NCI-H2029 treated with DMSO at 0.1 percent for 48 hours (cell line): ENCODE measurements around the gene EYS.

Experiments
- DNase-seq: peaks from one replicate; lab custom pipeline; 2025; lab: John Stamatoyannopoulos, UW

The EYS gene

DNA sequence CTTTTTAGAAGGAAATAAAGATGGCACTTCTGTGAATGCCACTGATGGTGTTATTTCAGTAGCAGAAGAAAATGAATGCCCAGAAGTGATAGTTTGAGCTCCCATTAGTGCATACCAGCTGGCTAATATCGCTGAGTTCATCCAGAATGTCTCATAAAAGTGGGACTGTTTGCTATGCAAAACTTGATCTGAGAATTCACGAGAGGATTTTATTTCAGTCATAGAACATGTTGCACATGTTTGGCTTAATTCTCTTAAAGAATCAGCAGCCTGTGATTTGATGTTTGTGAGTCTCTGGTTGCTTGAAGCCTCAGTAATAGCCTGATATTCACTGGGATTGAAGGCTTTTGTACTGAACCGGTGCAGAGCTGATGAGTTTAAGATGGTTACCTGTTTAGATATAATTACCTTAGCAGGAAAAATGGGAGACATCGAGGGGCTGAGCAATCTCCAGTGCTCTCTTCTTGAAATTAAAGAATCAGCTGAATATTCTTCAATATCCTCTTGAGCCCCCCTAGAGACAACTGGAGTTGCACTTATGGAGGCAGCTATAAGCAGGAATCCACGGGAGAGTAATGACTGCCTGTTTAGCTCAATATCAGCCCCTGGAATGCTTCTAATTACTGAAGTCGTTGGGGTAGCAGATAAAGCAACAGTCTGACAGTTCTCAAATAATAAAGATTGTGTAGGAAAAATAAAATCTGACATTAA is 1115.9 kb downstream of the EYS start:
- DNase-seq: no peak

DNA sequence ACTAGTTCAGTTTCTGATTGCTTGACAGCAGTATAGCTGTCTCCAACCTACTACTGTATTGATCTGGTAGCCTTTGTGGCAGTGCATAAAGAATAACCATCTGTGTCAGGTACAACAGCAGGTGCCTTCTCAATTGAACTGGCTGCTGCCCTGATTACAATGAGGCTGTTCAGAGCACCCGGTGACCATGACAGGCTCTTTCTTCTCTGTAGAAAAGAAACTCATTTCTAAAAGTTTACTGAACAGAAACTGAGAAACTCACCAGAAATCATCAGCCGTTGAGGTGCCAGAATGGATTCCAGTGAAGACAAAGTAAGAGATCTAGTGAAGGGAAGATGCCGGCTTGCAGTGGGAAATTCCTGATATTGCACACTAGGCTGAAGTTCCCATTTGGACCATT is 1117.1 kb downstream of the EYS start:
- no peak for DNase-seq

DNA sequence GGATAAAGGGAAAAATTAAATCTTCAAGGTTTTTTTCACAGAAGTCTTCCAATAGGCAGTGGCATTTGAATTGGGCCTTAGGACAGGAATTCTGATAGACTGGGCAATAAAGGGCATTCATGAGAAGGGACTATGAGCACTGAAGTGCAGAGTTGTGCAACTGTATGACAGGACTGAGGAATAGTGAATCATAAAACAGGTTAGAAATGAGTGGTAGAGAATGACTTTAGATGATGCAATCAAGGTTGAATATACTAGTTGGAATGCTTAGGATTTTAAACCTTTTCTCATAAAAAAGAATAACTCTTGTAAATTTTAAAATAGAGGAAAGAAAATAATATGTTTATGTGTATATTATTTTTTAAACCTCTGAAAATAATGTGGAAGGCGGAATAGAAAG is 1126.7 kb downstream of the EYS start:
- DNase-seq: no peak

DNA sequence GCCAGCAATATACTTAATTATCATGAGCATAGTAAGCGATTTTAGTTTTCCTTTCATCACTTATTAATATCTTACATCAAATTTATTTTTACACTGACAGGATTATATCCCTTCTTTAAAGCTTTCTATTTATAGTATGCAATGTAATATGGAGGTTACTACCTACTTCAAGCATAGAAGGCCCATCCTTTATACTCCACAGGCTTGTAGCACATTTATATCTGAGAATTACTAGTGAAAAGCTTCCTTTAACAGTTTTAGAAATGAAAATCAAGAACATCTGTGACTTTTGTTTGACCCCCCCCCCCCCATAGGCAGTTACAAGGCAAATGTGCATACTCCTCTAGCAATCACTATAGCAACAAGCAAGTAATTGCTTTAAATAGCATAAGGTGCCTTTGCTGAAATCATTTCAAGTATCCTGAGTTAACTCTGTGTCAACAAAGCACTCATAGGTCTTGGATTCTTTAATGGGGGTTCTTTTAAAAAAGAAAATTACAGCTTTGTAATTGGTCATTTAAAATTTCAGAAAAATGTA is 1153.7 kb downstream of the EYS start:
- no peak for DNase-seq

DNA sequence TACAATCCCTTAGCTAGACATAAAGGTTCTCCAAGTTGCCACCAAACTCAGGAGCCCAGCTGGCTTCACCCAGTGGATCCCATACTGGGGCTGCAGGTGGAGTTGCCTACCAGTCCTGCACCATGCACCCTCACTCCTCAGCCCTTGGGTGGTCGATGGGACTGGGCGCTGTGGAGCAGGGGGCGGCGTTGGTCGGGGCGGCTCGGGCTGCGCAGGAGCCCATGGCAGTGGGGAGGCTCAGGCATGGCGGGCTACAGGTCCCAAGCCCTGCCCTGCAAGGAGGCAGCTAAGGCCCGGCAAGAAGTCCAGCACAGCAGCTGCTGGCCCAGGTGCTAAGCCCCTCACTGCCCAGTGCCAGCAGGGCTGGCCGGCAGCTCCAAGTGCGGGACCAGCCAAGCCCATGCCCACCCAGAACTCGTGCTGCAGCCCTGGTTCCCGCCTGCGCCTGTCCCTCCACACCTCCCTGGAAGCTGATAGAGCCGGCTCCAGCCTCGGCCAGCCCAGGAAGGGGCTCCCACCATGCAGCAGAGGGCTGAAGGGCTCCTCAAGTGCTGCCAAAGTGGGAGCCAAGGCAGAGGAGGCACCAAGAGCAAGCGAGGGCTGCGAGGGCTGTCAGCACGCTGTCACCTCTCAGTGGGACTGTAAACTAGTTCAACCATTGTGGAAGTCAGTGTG is 1159.3 kb downstream of the EYS start:
- DNase-seq: no peak

DNA sequence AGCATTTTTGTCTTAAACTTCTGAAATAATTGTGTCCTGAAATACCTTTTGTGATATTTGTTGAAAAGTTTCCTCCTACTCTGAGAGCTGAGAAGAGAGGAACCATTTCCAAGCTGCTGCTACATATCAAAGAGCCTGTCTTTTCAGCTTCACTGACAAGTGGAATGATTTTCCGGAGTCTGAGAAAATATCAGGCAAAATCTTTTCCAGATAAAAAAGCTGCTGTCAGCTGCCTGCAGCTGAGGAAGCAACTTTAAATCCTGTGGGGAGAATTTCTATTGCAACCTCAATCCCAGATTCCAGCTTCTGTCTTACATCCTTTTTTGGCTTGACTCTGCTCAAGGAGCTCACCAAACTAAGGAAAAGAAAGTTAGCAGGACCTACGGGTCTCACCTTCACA is 1167.1 kb downstream of the EYS start:
- no peak for DNase-seq

DNA sequence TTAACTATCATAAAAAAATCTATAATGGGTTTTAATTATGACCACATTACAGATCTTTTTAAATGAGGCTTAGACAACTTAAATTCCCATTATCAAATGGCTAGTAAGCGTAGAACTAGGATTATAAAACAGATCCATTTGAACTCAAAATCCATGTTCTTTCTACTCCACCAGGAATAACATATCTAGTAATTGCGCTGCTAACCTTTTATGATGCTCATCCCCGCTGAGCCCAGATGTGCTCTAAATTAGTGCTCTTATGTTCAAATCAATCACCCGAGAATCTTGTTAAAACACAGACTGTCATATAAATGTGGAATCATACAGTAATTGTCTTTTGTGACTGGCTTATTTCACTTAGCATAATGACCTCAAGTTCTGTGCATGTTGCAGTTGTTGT is 1168.3 kb downstream of the EYS start:
- DNase-seq: no peak

DNA sequence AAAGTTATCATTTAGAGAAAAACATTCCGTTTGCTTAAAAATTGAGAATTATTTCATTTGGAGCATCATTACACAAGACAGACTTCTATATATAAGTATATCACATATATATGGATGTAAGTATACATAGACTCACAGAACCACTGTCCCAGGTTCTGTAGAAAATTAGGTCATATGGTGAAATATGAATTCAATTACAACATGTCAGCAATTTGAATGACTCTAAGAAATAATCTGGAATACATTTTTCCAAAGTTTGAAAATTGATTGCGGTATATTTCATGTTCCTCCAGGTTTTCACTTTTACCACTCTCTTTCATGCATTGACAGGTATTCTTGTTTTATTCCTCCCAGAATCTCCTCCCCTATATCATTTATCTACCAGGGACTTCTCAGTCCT is 1179.1 kb downstream of the EYS start:
- no peak for DNase-seq

DNA sequence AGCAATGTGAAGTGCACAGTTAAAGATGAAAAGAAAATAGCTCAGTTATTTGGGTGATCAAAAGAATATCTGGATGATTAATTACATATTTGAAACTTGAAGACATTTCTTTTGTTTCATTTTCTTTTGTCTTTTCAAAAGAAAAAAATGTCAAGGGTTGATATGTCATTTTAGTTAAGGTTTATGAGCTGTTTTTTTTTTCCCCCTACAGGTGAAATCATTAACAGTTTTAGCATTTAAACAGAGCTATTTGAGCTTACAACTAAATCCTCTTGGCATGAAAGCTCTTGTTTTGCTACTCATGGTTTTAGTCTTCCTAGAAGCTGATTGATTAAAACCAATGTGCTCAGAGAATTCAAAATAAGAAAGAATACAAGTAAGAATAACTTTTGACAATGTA is 1184.2 kb downstream of the EYS start:
- no peak for DNase-seq

DNA sequence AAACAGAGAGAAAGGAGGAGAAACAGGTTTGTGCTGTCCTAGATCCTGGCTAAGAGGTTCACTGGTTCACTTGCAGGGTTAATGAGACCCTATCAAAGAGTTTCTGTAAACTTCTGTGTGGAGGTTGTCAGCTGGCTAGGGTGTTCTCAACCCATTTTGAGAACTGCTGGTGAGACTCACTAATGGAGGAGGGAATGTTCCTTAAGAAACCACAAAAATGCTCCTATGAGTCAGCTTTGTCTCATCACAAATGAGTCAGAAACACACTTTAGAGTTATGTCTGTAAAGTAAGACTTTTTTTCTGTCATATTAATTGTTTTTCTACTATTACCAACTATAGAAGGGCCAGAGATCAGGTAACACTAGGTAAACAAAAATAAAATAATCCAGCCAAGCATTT is 1187.0 kb downstream of the EYS start:
- DNase-seq: no peak

DNA sequence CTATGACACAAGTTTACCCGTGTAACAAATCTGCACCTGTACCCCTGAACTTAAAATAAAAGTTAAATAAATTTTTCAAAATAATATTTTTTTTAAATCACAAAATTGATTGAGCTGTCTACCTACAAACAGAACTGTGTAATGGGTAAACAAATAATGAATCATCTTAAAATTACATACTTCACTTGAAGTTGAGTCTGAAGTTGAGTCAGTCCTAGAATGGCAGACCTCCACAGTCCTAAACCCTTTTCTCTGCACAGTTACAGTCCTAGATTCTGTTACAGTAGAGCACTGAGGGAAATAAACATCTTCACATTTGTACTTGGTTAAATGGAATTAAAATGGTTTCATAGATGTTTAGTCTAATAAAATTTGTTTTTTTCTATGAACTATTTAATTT is 1190.6 kb downstream of the EYS start:
- DNase-seq: no peak

DNA sequence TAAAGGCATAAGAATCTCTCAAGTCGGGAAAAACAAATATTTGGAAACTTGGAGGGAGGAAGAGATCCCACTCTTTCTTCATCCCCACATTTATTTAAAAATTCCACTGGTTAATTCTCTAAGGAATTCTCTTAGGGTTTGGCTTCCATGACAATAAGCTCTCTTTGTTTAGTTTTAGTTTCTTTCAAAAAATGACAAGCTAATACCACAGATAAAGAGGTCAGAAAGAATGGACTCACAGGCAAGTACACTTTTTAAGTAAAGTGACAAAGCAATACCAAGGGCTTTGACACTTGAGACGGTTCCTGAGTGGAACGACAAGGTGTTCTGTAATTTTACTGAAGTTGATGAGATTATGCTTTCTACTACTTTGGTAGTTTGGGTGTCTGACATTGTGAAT is 1199.4 kb downstream of the EYS start:
- no peak for DNase-seq

DNA sequence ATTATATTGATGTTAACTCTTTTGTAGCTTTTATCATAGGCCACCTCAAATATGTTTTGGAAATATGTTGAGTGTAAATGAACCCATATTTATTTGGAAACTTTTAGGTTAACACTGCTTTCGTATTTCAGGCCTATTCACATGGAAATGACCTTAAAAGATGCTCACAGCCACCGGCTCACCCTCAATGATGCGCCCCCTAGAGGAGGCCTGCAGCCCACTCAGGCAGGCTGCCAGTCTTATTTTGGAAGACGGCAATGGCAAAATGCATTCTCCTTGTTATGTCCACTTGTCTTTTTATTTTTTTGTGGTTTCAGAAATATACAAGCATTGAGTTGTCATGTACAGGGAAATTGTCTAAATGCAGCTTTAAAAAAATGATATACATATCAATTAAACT is 1201.7 kb downstream of the EYS start:
- no peak for DNase-seq

DNA sequence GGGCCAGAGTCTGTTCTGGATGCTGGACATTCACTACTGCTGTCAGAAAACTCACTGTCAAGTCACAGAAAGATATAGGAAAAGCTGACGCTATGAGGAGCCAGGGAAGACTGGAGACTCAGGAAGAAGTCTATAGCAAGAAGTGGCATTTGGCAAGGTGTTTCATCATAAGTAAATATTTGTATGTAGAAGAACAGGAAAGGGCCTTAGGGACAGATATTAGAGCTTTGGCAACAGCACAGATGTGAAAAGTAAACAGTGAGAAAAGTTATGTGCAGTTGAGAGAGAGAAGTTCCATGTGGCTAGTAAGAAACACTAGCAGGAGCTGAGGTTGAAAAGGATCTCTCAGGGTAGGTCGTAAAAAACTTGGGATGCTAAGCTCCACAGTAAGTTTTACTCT is 1202.5 kb downstream of the EYS start:
- no peak for DNase-seq

DNA sequence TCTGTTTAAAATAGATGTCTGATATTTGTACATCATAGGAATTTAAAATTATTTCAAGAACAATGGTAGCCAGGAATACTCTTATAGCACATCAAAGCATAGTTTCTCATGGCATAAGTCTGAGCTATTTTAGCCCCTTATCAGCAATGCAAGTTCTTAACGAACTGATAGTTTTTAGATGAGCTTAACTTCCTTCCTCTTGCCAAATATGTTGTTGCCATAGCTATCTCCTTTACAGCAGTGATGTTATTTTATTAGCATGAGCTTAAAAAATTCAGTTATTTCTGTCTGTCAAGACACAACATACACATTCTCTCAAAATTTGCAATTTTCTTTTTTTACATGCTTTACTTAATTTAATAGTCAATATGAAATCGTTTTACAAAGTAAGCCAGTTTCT is 1204.2 kb downstream of the EYS start:
- no peak for DNase-seq

DNA sequence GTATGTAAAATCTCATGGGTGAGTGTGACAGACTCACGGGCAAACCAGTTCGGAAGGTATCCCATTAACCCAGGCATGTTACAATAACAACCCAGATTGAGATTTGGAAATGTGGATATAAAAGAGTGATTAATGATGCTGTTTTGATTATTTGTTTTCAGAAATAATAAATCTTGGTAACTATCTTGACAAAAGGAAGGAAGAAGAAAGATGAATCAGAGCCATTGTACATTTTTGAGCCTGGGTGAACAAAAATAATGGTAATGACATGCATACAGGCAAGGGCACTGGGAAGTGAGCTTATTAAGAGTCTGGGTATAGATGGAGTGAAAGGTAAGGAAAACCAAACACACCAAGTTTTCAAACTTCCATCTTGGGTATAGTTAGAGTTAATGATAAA is 1209.4 kb downstream of the EYS start:
- no peak for DNase-seq

DNA sequence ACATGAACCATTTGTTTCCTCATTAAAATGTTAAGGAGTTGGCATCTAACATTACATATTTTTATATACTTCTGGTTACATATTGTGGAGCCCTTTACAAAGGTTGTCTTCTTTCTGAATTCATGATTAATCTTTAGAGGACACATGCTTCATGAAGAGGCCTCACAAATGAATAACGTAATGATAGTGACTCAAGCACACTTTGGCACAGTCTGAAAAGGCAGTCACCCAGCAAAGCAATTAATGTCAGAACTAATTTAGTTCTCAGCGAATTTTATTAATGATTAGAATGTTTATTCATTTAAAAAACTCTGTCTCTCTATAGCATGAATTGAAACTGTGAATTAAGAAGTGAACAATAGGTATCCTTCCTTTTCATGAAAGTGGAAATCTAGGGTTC is 1217.3 kb downstream of the EYS start:
- DNase-seq: no peak

DNA sequence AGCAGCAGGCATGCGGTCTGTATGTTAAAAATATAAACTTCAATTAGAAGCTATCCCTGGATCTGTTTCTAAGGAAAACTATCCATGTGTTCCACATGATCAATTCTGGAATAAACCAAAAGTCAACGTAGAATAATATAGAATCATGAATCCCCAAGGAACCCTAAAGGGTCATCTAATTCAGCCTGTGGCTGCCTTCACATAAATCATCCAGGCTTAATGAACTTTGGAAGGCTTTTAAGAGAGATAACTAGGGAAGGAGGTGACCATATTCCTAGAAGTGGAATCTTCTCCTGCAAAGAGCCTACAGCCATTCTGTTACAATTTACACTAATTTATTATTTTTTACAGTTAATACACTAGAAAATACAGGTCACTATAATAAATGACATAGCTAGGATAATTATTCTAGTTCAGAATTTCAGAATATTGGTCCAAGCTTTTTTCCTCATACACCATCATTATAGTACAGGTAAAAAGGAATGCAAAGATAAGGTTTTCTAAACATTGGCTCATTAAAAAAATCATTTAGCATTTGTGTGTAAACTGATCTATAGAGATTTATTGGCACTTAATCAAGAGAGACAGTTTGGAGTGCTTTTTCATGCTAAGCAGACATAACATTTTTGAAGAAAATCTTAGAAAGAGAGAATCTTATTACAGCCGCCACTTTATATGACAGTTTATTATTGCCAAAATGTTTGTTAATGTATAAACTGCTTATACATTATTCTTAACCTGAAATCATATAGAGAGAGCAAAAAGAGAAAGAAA is 1220.3 kb downstream of the EYS start:
- no peak for DNase-seq

DNA sequence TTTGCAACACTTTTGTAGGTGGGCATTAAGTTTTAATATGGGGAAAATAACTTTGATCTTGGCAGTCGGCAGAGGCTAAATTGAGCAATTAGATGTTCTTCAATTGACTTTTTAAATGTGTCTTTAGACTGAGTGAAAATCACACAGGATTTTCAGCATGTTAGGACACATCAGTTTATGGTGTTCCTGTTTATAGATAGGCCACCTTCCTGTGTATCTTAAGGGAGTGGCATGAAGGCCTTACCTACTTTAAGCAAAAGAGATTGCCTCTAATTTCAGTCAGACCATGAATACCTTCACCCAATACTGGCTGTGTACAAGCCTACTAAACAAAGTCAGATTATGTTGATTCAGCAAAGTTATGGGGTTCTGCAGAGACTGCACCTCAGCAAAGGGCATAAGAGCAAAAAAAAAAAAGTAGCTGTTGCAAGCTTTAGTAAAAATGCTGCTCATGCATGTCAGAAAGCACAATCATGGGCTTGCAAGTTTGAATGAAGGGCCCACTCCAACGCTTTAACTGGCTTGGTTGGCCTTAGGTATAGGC is 1223.0 kb downstream of the EYS start:
- DNase-seq: no peak

DNA sequence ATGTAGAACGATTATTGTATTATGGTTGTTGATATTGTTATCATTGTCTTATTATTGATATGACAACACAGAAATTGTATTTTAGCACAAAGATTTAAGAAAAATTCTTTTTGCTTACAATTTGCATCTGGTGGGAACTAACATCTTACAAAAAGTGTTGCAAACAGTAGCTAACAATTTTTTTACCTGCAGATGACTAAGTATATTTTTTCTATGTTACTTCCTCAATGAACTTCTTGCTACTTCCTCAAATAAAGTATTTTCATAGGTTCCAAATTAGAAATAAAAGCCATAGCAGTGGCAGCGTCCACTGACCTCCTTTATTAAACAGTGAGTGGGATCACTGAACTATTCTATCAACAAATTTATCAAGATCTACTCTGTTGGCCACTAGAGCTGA is 1224.4 kb downstream of the EYS start:
- no peak for DNase-seq

DNA sequence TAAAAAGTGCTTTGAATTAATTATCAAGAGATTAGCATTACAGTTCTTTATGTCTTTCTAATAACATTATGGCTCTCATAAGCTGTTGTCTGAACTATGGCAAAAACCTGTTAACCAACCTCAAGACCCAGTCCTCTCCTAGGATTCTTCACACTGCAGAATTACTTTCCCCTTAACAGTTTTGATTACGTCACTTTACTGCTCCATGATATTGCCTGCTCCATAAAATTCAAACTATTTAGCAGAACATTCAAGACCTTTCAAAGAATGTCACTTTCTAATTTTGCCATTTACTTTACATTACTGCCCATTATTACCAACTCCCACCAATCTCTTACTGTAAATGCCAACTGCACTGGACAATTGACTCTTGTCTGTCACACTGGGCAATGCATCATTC is 1227.9 kb downstream of the EYS start:
- no peak for DNase-seq

DNA sequence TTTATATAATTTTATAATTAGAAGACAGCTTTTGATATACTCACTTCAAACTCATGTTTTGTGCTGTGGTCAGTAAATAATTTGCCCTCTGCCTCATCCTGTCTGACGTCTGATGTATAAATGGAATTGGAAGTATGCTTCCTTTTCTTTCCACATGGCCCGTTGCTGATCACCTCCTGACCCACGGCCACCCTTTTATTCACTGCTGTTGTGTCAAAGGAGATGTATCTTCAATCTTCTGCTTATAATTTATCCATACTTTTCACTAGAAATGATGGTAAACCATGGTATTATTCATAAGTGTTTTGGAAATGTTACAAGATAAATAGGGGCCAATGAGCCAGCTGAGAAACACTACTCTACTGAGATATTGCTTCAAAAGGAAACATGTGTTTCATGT is 1229.6 kb downstream of the EYS start:
- DNase-seq: no peak

DNA sequence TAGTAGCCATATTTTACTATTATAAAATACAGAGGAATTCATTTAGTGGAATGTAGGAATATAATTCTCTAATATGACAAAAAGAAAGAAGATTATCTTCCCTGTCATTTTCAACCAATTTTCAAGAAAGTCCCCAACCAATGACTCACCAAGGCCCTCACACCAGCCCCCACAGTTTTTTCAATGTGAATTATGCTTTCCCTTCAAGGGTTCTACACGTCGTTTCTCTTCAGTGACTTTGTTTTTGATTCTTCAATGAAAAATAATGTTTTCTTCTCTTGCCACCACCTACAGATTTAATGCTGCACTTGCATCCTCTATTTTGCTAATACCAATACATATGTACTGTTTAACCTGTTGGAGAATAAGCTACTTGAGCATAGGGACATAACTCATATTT is 1230.1 kb downstream of the EYS start:
- DNase-seq: no peak
